Measurements from ENCODE around the gene ZMYM4.
A peak's percentile ranks its signal among the peaks of the same experiment; 100 is the strongest.

Gene ZMYM4

GRCh38 chr1:35434703-35435102 is 166.2 kb downstream of the ZMYM4 start:
- Histone ChIP-seq H3K4me3 (ENCODE audit: low read length) (no peak overlapping the region), H3K79me1 (ENCODE audit: low read length) (no peaks in the 10 kb centered on the region), H3K23ac (ENCODE audit: low read length) (no peak overlapping the region), H3K79me2 (ENCODE audit: control insufficient read depth, insufficient read depth, low read length) (no peaks in the 10 kb centered on the region), H2AK5ac (ENCODE audit: low read length) (no peak overlapping the region), H3K27me3 (ENCODE audit: insufficient read depth, low read length, poor library complexity) (no peaks in the 10 kb centered on the region), H3K36me3 (ENCODE audit: control insufficient read depth, insufficient read depth, low read length) (peaks cover 5% of the 10 kb centered on the region), H3K18ac (ENCODE audit: low read length) (no peak overlapping the region), H3K4me2 (ENCODE audit: low read length) (no peak overlapping the region), H4K5ac (ENCODE audit: low read length) (no peak overlapping the region), H2BK120ac (ENCODE audit: low read depth, low read length) (no peak overlapping the region), H2BK5ac (ENCODE audit: low read length) (no peak overlapping the region), H3K27ac (ENCODE audit: low read depth, low read length) (no peak overlapping the region), H2BK15ac (replicated peaks; ENCODE audit: low read depth) (no peak overlapping the region), H3K9ac (ENCODE audit: low read length) (no peak overlapping the region), H3K4me1 (ENCODE audit: control insufficient read depth, low read depth, low read length) (no peaks in the 10 kb centered on the region), H4K8ac (ENCODE audit: low read depth, low read length) (no peak overlapping the region), H3K4ac (ENCODE audit: low read depth, low read length) (no peak overlapping the region), H3K56ac (ENCODE audit: low read length) (no peak overlapping the region)
- DNase-seq = no peak
- no CpG with 5 or more reads among the region's 12 CpGs for WGBS (ENCODE audit: extremely low coverage, insufficient coverage, low lambda C conversion rate)

GRCh38 chr1:35436078-35436477 is 167.6 kb downstream of the ZMYM4 start:
- Histone ChIP-seq H3K79me1 (ENCODE audit: low read length) (no peaks in the 10 kb centered on the region), H3K23ac (ENCODE audit: low read length) (no peak overlapping the region)

GRCh38 chr1:35437200-35437599 is 168.7 kb downstream of the ZMYM4 start:
- no peak overlapping the region for H3K4me3 ChIP-seq (ENCODE audit: low read length)
- H3K79me2 ChIP-seq (ENCODE audit: control insufficient read depth, insufficient read depth, low read length) = no peaks in the 10 kb centered on the region
- no peak overlapping the region for H3K9ac ChIP-seq (ENCODE audit: low read length)
- DNase-seq = no peak
- no peaks in the 10 kb centered on the region for H3K27me3 ChIP-seq (ENCODE audit: insufficient read depth, low read length, poor library complexity)
- no CpG with 5 or more reads among the region's 9 CpGs for WGBS (ENCODE audit: extremely low coverage, insufficient coverage, low lambda C conversion rate)
- H4K8ac ChIP-seq (ENCODE audit: low read depth, low read length) = no peak overlapping the region
- no peak overlapping the region for H3K56ac ChIP-seq (ENCODE audit: low read length)
- H3K4me1 ChIP-seq (ENCODE audit: control insufficient read depth, low read depth, low read length) = no peaks in the 10 kb centered on the region
- no peak overlapping the region for H2BK120ac ChIP-seq (ENCODE audit: low read depth, low read length)
- no peak overlapping the region for H4K5ac ChIP-seq (ENCODE audit: low read length)
- H3K36me3 ChIP-seq (ENCODE audit: control insufficient read depth, insufficient read depth, low read length) = peaks cover 9% of the 10 kb centered on the region
- H3K4me2 ChIP-seq (ENCODE audit: low read length) = no peak overlapping the region
- no peak overlapping the region for H3K23ac ChIP-seq (ENCODE audit: low read length)
- no peak overlapping the region for H3K4ac ChIP-seq (ENCODE audit: low read depth, low read length)
- H3K79me1 ChIP-seq (ENCODE audit: low read length) = no peaks in the 10 kb centered on the region
- H2BK5ac ChIP-seq (ENCODE audit: low read length) = no peak overlapping the region
- H2BK15ac ChIP-seq (replicated peaks; ENCODE audit: low read depth) = no peak overlapping the region
- no peak overlapping the region for H2AK5ac ChIP-seq (ENCODE audit: low read length)
- H3K27ac ChIP-seq (ENCODE audit: low read depth, low read length) = no peak overlapping the region
- H3K18ac ChIP-seq (ENCODE audit: low read length) = no peak overlapping the region

More at GRCh38 chr1:35436078-35436477, 167.6 kb downstream of the ZMYM4 start:
- no peak overlapping the region for H4K5ac ChIP-seq (ENCODE audit: low read length)
- H3K9ac ChIP-seq (ENCODE audit: low read length) = no peak overlapping the region
- no peak overlapping the region for H2BK120ac ChIP-seq (ENCODE audit: low read depth, low read length)
- H3K27ac ChIP-seq (ENCODE audit: low read depth, low read length) = no peak overlapping the region
- H2AK5ac ChIP-seq (ENCODE audit: low read length) = no peak overlapping the region
- no peaks in the 10 kb centered on the region for H3K27me3 ChIP-seq (ENCODE audit: insufficient read depth, low read length, poor library complexity)
- H3K4me2 ChIP-seq (ENCODE audit: low read length) = no peak overlapping the region
- H4K8ac ChIP-seq (ENCODE audit: low read depth, low read length) = no peak overlapping the region
- no peak overlapping the region for H3K56ac ChIP-seq (ENCODE audit: low read length)
- H2BK15ac ChIP-seq (replicated peaks; ENCODE audit: low read depth) = no peak overlapping the region
- no peak overlapping the region for H3K18ac ChIP-seq (ENCODE audit: low read length)
- H2BK5ac ChIP-seq (ENCODE audit: low read length) = no peak overlapping the region
- no peak for DNase-seq
- H3K4me1 ChIP-seq (ENCODE audit: control insufficient read depth, low read depth, low read length) = no peaks in the 10 kb centered on the region
- no peak overlapping the region for H3K4ac ChIP-seq (ENCODE audit: low read depth, low read length)
- no CpG with 5 or more reads among the region's 10 CpGs for WGBS (ENCODE audit: extremely low coverage, insufficient coverage, low lambda C conversion rate)
- H3K4me3 ChIP-seq (ENCODE audit: low read length) = no peak overlapping the region
- no peaks in the 10 kb centered on the region for H3K79me2 ChIP-seq (ENCODE audit: control insufficient read depth, insufficient read depth, low read length)
- peaks cover 9% of the 10 kb centered on the region for H3K36me3 ChIP-seq (ENCODE audit: control insufficient read depth, insufficient read depth, low read length)

GRCh38 chr1:35439626-35440025 is 171.1 kb downstream of the ZMYM4 start:
- Histone ChIP-seq H2BK15ac (replicated peaks; ENCODE audit: low read depth) (no peak overlapping the region), H3K18ac (ENCODE audit: low read length) (no peak overlapping the region), H4K8ac (ENCODE audit: low read depth, low read length) (no peak overlapping the region), H3K4me2 (ENCODE audit: low read length) (no peak overlapping the region), H3K4me1 (ENCODE audit: control insufficient read depth, low read depth, low read length) (no peaks in the 10 kb centered on the region), H3K79me1 (ENCODE audit: low read length) (no peaks in the 10 kb centered on the region), H3K36me3 (ENCODE audit: control insufficient read depth, insufficient read depth, low read length) (peaks cover 11% of the 10 kb centered on the region), H3K4ac (ENCODE audit: low read depth, low read length) (no peak overlapping the region), H3K4me3 (ENCODE audit: low read length) (no peak overlapping the region), H4K5ac (ENCODE audit: low read length) (no peak overlapping the region), H3K56ac (ENCODE audit: low read length) (no peak overlapping the region), H3K23ac (ENCODE audit: low read length) (no peak overlapping the region), H2AK5ac (ENCODE audit: low read length) (no peak overlapping the region), H3K9ac (ENCODE audit: low read length) (no peak overlapping the region), H3K79me2 (ENCODE audit: control insufficient read depth, insufficient read depth, low read length) (no peaks in the 10 kb centered on the region), H2BK5ac (ENCODE audit: low read length) (no peak overlapping the region), H3K27ac (ENCODE audit: low read depth, low read length) (no peak overlapping the region), H2BK120ac (ENCODE audit: low read depth, low read length) (no peak overlapping the region), H3K27me3 (ENCODE audit: insufficient read depth, low read length, poor library complexity) (no peaks in the 10 kb centered on the region)
- no peak for DNase-seq
- no CpG with 5 or more reads among the region's 1 CpG for WGBS (ENCODE audit: extremely low coverage, insufficient coverage, low lambda C conversion rate)

GRCh38 chr1:35441926-35442579 is 173.5 kb downstream of the ZMYM4 start:
- no peaks in the 10 kb centered on the region for H3K4me1 ChIP-seq (ENCODE audit: control insufficient read depth, low read depth, low read length)
- no peak overlapping the region for H2AK5ac ChIP-seq (ENCODE audit: low read length)
- H3K36me3 ChIP-seq (ENCODE audit: control insufficient read depth, insufficient read depth, low read length) = peaks cover 6% of the 10 kb centered on the region
- no peak overlapping the region for H2BK5ac ChIP-seq (ENCODE audit: low read length)
- no CpG with 5 or more reads among the region's 8 CpGs for WGBS (ENCODE audit: extremely low coverage, insufficient coverage, low lambda C conversion rate)
- no peak overlapping the region for H3K9ac ChIP-seq (ENCODE audit: low read length)
- no peak overlapping the region for H2BK15ac ChIP-seq (replicated peaks; ENCODE audit: low read depth)
- no peak overlapping the region for H4K8ac ChIP-seq (ENCODE audit: low read depth, low read length)
- peak overlapping the region; percentile 15 for H3K56ac ChIP-seq (ENCODE audit: low read length)
- H3K79me1 ChIP-seq (ENCODE audit: low read length) = no peaks in the 10 kb centered on the region
- H3K27ac ChIP-seq (ENCODE audit: low read depth, low read length) = no peak overlapping the region
- no peak overlapping the region for H3K4ac ChIP-seq (ENCODE audit: low read depth, low read length)
- H3K79me2 ChIP-seq (ENCODE audit: control insufficient read depth, insufficient read depth, low read length) = no peaks in the 10 kb centered on the region
- no peaks in the 10 kb centered on the region for H3K27me3 ChIP-seq (ENCODE audit: insufficient read depth, low read length, poor library complexity)
- H2BK120ac ChIP-seq (ENCODE audit: low read depth, low read length) = no peak overlapping the region
- H3K4me2 ChIP-seq (ENCODE audit: low read length) = no peak overlapping the region
- H3K4me3 ChIP-seq (ENCODE audit: low read length) = no peak overlapping the region
- no peak overlapping the region for H4K5ac ChIP-seq (ENCODE audit: low read length)
- no peak overlapping the region for H3K18ac ChIP-seq (ENCODE audit: low read length)
- H3K23ac ChIP-seq (ENCODE audit: low read length) = no peak overlapping the region
- peak; percentile 25 for DNase-seq

- Histone ChIP-seq H3K4me1 (ENCODE audit: control insufficient read depth, low read depth, low read length) (no peaks in the 10 kb centered on the region), H2AK5ac (ENCODE audit: low read length) (no peak overlapping the region), H3K9ac (ENCODE audit: low read length) (no peak overlapping the region), H3K4me2 (ENCODE audit: low read length) (no peak overlapping the region), H2BK120ac (ENCODE audit: low read depth, low read length) (no peak overlapping the region), H3K18ac (ENCODE audit: low read length) (no peak overlapping the region), H3K79me2 (ENCODE audit: control insufficient read depth, insufficient read depth, low read length) (no peaks in the 10 kb centered on the region), H4K5ac (ENCODE audit: low read length) (no peak overlapping the region), H4K8ac (ENCODE audit: low read depth, low read length) (no peak overlapping the region), H3K23ac (ENCODE audit: low read length) (no peak overlapping the region), H3K79me1 (ENCODE audit: low read length) (no peaks in the 10 kb centered on the region), H3K36me3 (ENCODE audit: control insufficient read depth, insufficient read depth, low read length) (peaks cover 6% of the 10 kb centered on the region), H3K27me3 (ENCODE audit: insufficient read depth, low read length, poor library complexity) (no peaks in the 10 kb centered on the region), H3K4me3 (ENCODE audit: low read length) (no peak overlapping the region), H3K56ac (ENCODE audit: low read length) (peak overlapping the region; percentile 15), H2BK15ac (replicated peaks; ENCODE audit: low read depth) (no peak overlapping the region), H3K27ac (ENCODE audit: low read depth, low read length) (no peak overlapping the region), H2BK5ac (ENCODE audit: low read length) (no peak overlapping the region), H3K4ac (ENCODE audit: low read depth, low read length) (no peak overlapping the region)
- WGBS (ENCODE audit: extremely low coverage, insufficient coverage, low lambda C conversion rate) = no CpG with 5 or more reads among the region's 4 CpGs
- no peak for DNase-seq
These were observed 174.2 kb downstream of the ZMYM4 start for GRCh38 chr1:35442734-35443133.
